Stimulated activated naive CD8-positive, alpha-beta T cell treated with anti-CD3 and anti-CD28 coated beads, Interleukin-15, Interleukin-2, amounts not matched to agents 100 ng/mL and 50 ng/mL, for 24 hours (primary cell): ENCODE data around the gene DVL3.

Experiments used
- H3K27ac Mint-ChIP-seq: one replicate; pipeline ENCODE4 v1.8.0; 2021; ENCODE audit warnings: mild to moderate bottlenecking, mixed read lengths
- H3K27me3 Mint-ChIP-seq: one replicate; pipeline ENCODE4 v1.8.0; 2021; ENCODE audit warnings: mixed read lengths
- H3K36me3 Mint-ChIP-seq: one replicate; pipeline ENCODE4 v1.8.0; 2021; ENCODE audit warnings: low read depth, mixed read lengths
- H3K4me1 Mint-ChIP-seq: one replicate; pipeline ENCODE4 v1.8.0; 2021; ENCODE audit warnings: low read depth, mixed read lengths
- H3K4me3 Mint-ChIP-seq: one replicate; pipeline ENCODE4 v1.8.0; 2021; ENCODE audit warnings: mild to moderate bottlenecking, mixed read lengths
- H3K9me3 Mint-ChIP-seq: one replicate; pipeline ENCODE4 v1.8.0; 2021; ENCODE audit warnings: mixed read lengths

Gene DVL3

DNA sequence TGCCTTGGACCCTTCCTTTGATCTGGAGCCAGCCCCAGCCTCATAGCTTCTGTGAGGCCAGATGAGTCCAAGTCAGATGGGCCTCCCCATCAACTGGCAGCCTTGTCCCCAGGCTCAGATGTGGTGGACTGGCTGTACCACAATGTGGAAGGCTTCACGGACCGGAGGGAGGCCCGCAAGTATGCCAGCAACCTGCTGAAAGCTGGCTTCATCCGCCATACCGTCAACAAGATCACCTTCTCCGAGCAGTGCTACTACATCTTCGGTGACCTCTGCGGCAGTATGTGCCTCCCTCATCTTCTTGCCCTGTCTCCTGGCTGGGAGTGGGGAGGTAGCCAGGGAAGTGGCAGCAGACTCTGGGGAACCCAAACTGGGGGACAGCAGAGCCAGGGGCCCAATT lies 12.6 kb downstream of the DVL3 start:
- H3K9me3 Mint-ChIP-seq = no peaks in the 10 kb centered on the region
- peaks cover 32% of the 10 kb centered on the region for H3K36me3 Mint-ChIP-seq
- no peak overlapping the region for H3K4me3 Mint-ChIP-seq
- H3K27ac Mint-ChIP-seq = no peak overlapping the region
- H3K27me3 Mint-ChIP-seq = no peaks in the 10 kb centered on the region
- no peaks in the 10 kb centered on the region for H3K4me1 Mint-ChIP-seq

DNA sequence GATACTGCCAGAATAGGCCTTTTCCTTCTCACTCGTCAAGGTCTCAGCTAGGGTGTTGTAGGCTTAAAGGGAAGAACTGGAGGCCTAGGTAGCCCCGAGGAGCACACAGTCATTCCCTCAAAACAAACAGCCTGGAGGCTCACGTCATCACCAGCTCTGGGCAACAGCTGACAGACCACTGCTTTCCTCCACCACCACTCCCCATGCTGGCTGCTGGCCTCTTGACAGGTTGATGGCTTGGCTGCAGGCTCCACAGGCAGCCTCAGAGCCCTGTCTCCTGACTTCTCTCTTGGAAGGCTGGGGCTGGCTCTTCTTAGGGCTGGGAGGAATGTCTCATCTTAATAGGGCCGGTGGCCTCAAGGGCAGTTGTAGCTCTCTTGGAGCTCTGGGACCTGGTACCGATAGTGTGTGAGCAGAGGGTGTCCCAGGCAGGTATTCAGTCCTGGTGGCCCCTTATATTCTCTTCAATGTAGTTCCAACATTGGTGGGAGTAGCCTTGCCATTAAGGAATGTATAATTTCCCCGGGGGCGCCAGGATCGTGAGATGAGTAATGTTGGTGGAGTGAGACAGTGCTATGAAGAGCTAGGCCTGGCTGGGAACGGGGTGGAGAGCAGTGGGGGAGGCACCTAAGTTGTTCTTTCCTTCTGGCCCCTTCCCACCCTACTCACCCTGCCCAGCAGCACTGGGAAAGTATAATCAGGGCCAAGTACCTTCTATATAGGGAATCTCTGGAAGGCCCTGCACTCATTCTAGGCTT lies 13.4 kb downstream of the DVL3 start:
- H3K27ac Mint-ChIP-seq = no peak overlapping the region
- peaks cover 35% of the 10 kb centered on the region for H3K36me3 Mint-ChIP-seq
- H3K4me3 Mint-ChIP-seq = no peak overlapping the region
- H3K9me3 Mint-ChIP-seq = no peaks in the 10 kb centered on the region
- H3K4me1 Mint-ChIP-seq = no peaks in the 10 kb centered on the region
- no peaks in the 10 kb centered on the region for H3K27me3 Mint-ChIP-seq

DNA sequence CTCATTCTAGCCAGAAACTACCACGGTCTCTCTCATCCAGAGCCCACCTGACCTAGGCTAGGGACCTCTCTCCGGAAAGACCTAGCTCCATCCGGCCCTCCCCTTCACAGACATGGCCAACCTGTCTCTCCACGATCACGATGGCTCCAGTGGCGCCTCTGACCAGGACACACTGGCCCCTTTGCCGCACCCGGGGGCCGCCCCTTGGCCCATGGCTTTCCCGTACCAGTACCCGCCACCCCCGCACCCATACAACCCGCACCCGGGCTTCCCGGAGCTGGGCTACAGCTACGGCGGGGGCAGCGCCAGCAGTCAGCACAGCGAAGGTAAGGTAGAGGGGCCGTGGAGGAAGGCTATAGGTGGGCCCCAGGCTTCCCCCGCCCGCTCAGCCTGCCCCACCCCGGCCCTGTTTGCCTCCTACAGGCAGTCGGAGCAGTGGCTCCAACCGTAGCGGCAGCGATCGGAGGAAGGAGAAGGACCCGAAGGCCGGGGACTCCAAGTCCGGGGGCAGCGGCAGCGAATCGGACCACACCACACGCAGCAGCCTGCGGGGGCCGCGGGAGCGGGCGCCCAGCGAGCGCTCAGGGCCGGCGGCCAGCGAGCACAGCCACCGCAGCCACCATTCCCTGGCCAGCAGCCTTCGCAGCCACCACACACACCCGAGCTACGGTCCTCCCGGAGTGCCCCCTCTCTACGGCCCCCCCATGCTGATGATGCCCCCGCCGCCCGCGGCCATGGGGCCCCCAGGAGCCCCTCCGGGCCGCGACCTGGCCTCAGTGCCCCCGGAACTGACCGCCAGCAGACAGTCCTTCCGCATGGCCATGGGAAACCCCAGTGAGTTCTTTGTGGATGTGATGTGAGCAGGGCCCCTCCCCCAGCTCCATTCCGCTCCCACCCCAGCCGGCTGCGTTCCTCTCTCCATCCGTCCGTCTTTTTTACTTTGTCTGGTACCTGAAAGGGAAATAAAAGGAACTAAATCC lies 15.0 kb downstream of the DVL3 start:
- H3K36me3 Mint-ChIP-seq = peaks cover 28% of the 10 kb centered on the region
- no peak overlapping the region for H3K27ac Mint-ChIP-seq
- peaks cover 5% of the 10 kb centered on the region for H3K4me1 Mint-ChIP-seq
- no peaks in the 10 kb centered on the region for H3K9me3 Mint-ChIP-seq
- no peaks in the 10 kb centered on the region for H3K27me3 Mint-ChIP-seq
- H3K4me3 Mint-ChIP-seq = no peak overlapping the region

DNA sequence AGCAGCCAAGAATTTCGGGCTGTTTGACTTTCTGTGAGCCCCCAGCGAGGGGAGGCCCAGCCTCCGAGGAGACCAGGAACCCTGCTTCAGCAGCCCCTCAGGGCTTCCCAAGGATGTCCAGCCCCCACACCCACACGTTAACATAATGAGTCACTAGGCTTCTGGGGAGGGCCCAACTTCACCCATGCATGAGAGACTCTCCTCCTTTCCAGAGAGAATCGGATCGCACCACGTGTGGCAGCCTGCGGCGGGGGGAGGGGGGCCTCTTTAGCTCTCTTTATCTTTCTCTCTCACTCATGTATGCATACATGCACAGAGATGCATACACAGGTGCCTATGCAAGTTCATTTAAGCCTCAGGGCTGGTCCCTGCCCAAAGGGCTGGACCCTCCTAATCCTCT lies 16.4 kb downstream of the DVL3 start:
- Mint-ChIP-seq H3K4me3 (no peak overlapping the region), H3K27me3 (no peaks in the 10 kb centered on the region), H3K9me3 (no peaks in the 10 kb centered on the region), H3K4me1 (peaks cover 19% of the 10 kb centered on the region), H3K27ac (no peak overlapping the region), H3K36me3 (peaks cover 24% of the 10 kb centered on the region)

DNA sequence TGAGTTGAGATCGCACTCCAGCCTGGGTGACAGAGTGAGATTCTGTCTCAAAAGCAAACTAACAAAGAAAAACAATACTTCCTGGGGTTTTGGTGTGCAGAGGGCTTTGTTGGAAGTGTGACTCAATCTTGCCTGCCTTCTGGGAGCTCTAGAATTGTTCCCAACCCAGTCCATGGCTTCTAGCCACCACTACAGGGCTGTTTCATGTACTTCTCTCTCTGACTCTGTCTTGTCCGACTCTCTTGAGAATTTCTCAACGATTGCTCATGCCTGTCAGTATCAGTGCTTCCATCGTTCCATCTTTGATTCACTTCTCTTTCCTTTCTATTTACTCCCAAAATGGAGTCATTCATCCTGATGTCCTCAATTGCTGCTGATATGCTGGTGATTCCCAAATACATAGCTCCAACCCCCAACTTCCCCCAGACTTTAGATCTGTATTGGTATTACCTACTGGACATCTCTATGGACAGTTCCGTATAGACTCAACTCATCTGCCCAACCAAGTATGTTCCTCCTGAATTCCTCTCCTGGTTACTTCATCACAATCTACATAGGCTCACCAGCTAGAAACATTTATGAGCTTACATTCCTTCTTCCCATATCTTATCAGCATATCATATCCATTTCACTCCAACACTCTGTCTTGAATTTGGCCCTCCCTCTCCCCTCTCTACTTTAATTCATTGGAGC lies 17.6 kb downstream of the DVL3 start:
- no peak overlapping the region for H3K27ac Mint-ChIP-seq
- H3K27me3 Mint-ChIP-seq = no peaks in the 10 kb centered on the region
- peaks cover 18% of the 10 kb centered on the region for H3K36me3 Mint-ChIP-seq
- H3K9me3 Mint-ChIP-seq = no peaks in the 10 kb centered on the region
- H3K4me3 Mint-ChIP-seq = no peak overlapping the region
- H3K4me1 Mint-ChIP-seq = peaks cover 28% of the 10 kb centered on the region

DNA sequence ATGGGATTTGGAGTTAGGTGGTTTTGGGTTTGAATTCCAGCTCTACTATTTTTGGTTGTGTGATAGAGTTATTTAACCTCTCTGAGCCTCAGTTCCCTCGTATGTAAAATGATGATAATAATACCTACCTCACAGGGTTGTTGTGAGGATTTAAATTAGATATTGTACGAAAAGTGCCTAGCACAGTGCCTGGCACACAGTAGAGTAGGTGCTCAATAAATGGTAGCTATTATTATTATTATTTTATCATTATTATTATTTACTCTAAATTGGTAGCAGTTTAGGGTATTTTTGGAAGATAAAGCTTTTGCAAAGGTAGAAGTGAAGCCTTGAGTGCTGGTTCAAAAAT lies 18.2 kb downstream of the DVL3 start:
- Mint-ChIP-seq H3K9me3 (no peaks in the 10 kb centered on the region), H3K27me3 (no peaks in the 10 kb centered on the region), H3K4me3 (no peak overlapping the region), H3K36me3 (peaks cover 22% of the 10 kb centered on the region), H3K4me1 (peaks cover 33% of the 10 kb centered on the region), H3K27ac (no peak overlapping the region)

DNA sequence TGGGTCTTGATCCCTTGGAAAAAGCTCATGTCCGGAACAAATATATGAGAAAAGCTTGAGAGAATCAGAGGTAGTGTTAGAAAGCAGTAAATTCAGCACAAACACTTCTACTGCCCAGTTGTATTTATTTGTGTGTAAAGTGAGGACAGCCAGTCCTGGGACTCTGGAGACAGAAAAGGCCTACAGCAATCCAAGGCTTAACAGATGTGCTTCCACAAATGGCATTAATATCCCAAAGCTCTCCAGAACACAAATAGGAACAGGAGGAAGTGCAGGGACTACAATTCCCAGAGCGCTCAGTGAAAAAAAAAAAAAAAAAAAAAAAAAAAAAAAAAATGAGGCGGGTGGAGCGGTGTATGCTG lies 19.1 kb downstream of the DVL3 start:
- H3K27me3 Mint-ChIP-seq = no peaks in the 10 kb centered on the region

DNA sequence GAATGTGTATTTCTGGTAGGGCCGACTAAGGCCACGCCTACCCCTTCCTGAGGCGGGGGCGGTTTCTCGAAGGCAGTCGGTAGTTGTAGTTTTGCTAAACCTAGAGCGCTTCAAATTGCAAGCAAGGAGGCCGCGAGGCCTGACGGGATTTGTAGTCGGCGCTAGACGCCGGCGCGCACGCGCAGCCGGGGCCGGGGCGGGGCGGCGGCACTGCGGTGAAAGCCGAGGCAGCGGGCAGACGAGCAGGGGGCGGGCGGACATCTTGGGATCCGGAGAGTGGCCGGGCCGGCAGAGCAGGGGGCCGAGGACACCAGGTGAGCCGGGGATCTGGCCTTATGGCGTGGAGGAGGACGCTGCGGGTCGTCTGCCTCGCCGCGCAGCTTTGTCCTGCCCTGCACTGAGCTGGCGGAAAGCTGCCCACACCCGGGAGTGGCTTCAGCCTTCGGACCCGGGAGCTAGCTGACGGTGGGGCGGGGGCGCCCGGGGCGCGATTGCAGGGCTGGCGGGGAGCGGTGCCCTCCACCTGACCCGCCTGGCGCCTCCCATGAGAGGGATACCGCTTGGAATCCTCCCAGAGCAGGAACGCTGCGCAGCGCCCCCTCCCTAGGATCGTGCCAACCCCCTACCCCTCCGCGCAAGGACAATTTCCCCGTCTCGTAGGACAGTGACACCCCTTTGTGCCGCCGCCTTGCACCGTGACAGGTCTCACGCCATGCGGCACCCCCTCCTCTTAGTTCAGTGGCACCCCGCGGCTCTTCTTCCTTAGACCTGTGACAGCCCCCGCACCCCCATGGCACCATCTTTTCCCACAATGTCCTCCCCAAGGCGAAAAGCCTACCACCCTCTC lies 19.7 kb downstream of the DVL3 start, which contains the start of gene AP2M1:
AP2M1 (plus strand) TSS at position 210 of the 847 bp plus-strand sequence. CDS start 2,139 bp downstream, outside the sequence.
- Mint-ChIP-seq H3K4me1 (peaks cover 33% of the 10 kb centered on the region), H3K36me3 (peaks cover 32% of the 10 kb centered on the region), H3K9me3 (no peaks in the 10 kb centered on the region), H3K27me3 (no peaks in the 10 kb centered on the region), H3K27ac (peak within 1 kb of the TSS; percentile 74), H3K4me3 (peak within 1 kb of the TSS; percentile 98)

More for the DNA sequence above, 19.1 kb downstream of the DVL3 start:
- Mint-ChIP-seq H3K27ac (peak overlapping the region; percentile 36), H3K4me1 (peaks cover 33% of the 10 kb centered on the region), H3K9me3 (no peaks in the 10 kb centered on the region), H3K4me3 (peak overlapping the region; percentile 98), H3K36me3 (peaks cover 25% of the 10 kb centered on the region)

DNA sequence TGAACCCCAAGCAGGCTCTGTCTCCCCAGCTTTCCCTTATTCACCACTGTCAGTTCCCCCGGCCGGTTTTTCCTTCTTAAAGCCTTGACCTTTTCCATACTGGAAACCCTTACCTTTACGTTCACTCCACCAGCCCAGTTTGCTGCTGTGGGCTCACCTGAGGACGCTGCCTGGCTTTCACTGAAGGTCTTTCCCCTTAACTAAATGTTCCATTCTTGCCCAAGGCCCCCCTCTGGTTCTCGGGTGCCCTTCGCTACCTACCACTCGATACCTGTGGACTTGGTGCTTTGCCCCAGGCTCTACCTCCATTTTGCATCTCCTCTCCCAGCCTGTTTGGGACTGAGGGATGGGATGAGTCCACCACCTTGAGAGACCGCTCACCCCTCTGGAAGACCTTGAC lies 20.3 kb downstream of the DVL3 start:
- Mint-ChIP-seq H3K27ac (peak overlapping the region; percentile 74), H3K4me3 (peak overlapping the region; percentile 98), H3K27me3 (no peaks in the 10 kb centered on the region), H3K9me3 (no peaks in the 10 kb centered on the region), H3K36me3 (peaks cover 35% of the 10 kb centered on the region), H3K4me1 (peaks cover 33% of the 10 kb centered on the region)

DNA sequence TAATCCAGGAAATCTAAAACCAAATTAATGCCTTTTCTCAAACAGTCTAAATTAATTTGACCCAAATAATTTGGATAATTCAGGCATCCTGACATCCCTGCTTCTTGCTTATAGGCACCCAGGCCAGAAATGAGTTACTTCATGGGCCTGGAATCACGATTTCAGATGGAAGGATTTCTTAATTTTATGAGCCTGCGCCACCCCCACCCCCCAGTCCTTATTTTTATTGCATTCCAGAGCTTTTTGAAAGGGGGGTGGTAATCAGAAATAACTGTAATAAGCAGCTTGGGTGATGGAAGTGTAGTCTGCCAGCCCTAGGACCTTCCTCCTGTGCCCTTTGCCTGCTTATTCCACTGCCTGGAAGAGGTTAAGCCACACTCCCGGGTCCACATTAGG lies 20.8 kb downstream of the DVL3 start:
- peak overlapping the region; percentile 74 for H3K27ac Mint-ChIP-seq
- H3K36me3 Mint-ChIP-seq = peaks cover 36% of the 10 kb centered on the region
- H3K4me1 Mint-ChIP-seq = peaks cover 33% of the 10 kb centered on the region
- H3K4me3 Mint-ChIP-seq = peak overlapping the region; percentile 98
- no peaks in the 10 kb centered on the region for H3K27me3 Mint-ChIP-seq
- no peaks in the 10 kb centered on the region for H3K9me3 Mint-ChIP-seq

DNA sequence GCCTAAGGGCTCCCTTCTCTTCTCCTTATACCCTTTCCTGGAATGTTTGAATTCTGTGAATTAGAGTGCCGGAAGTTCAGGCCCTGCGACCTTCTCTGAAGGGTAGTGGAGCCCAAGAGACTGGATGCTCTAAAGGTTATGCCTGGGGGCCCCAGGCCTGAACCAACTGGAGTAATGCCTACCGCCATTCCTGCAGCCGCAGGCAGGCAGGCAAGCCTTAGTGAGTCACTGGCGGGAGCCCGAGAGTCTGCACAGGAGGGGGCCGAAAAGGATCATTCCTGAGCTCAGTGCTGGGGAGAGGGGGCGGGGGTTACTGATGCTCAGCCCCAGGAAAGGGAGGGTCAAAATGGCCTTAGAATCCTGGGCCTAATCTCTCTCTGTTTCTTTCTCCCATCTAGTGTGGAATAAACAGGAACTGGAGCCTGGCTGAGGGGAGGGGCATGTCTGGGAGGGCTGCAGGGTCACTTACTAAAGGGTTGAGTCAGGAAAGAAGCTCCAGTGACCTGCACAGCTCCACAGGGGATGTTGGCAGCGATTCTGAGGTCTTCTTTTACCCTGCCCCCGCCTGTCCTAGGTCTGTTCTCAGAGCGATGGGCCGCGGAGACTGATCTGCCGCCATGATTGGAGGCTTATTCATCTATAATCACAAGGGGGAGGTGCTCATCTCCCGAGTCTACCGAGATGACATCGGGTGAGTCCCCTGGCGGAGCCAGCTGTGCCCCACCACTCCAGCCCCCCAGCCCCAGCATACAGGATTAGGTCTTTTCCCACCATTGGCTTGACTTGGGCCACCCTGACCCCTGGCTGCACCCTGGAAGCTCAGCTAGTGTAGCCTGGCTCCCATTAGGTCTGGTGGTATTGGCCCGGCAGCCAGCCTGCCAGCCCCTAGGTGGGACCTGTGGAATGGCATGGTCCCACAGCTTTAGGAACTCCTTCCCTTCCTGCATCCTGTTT lies 21.5 kb downstream of the DVL3 start:
- Mint-ChIP-seq H3K27ac (no peak overlapping the region), H3K27me3 (no peaks in the 10 kb centered on the region), H3K4me3 (peak overlapping the region; percentile 98), H3K9me3 (no peaks in the 10 kb centered on the region), H3K36me3 (peaks cover 36% of the 10 kb centered on the region), H3K4me1 (peaks cover 33% of the 10 kb centered on the region)

DNA sequence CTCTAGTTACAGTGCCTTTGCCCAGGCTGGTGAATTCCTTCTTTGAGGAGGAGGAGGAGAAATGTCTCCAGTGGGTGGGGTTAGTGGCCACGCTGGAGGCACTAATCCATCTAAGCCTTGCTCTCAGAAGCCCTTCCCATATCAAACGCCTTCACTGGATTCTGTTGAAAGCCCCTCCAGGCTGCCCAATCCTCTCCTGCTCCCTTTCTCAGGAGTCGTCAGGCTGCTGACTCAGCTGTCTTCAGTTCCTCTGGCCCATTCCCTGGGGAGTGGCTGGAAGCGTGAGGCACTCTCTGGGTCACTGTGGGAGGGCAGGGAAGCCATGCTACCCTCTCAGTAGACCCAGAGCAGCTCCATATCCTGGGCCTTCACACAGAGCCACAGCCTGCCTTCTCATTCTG lies 22.2 kb downstream of the DVL3 start:
- H3K27ac Mint-ChIP-seq = no peak overlapping the region
- no peaks in the 10 kb centered on the region for H3K27me3 Mint-ChIP-seq
- H3K9me3 Mint-ChIP-seq = no peaks in the 10 kb centered on the region
- H3K4me3 Mint-ChIP-seq = no peak overlapping the region
- peaks cover 33% of the 10 kb centered on the region for H3K4me1 Mint-ChIP-seq
- H3K36me3 Mint-ChIP-seq = peaks cover 41% of the 10 kb centered on the region

DNA sequence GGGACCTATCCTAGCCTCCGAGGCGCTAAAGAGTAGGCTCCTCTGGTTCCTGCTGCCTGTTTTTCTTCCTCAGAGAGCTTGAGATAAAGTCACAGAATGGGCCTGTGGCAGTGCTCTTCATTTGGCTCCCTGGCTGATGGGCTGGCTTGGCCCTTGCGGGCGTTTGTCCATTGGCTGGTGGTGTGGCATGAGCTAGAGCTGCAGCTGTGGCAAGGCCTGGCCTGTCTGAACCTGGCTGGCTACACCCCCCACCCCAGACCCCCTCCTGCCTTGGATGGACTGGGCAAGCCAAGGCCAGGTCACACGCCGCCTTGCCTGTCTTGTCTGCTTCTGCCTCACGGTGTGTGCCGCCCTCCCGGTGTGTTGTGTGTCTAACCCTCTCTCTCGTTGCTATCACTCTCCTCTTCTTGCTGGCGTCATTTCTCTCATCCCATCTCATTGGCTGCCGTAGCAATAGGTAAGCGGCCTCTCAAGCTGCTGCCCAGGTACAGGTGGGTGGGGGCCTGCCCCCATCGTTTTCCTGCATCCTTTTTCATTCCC lies 22.7 kb downstream of the DVL3 start:
- Mint-ChIP-seq H3K9me3 (no peaks in the 10 kb centered on the region), H3K4me1 (peaks cover 33% of the 10 kb centered on the region), H3K36me3 (peaks cover 43% of the 10 kb centered on the region), H3K27me3 (no peaks in the 10 kb centered on the region), H3K4me3 (no peak overlapping the region), H3K27ac (no peak overlapping the region)
